CD4-positive, alpha-beta T cell (primary cell): ENCODE results near the gene LPCAT3. TPM values are rescaled to one million over a fixed set of nuclear protein-coding genes. Genes with fewer than 3 reads are reported as not detected.
"Not testable (repeated sequence)": the region's sequence is repeated elsewhere in the genome, so short reads cannot be mapped to it uniquely, and the experiment has no call there.

Experiments
- ATAC-seq: fragments of 200-7000 bp; cut with Tn5 transposase; one replicate; pipeline ENCODE4 v1.10.0; 2022; ENCODE audit warnings: mild to moderate bottlenecking; ENCODE audit not compliant: poor library complexity
- CTCF ChIA-PET: fragments of 350-600 bp; sonication (Branson Sonifier 250); formaldehyde crosslinking; loops from one replicate; lab custom pipeline; 2021; ENCODE audit warnings: antibody characterized with exemption, inconsistent platforms; lab: Charles Lee
- POLR2A ChIA-PET: fragments of 350-600 bp; sonication (Branson Sonifier 250); formaldehyde crosslinking; loops from one replicate; lab custom pipeline; 2021; ENCODE audit warnings: antibody characterized with exemption, inconsistent platforms; lab: Charles Lee
- DNase-seq, 14 experiments: peaks; one replicate each; pipeline ENCODE4 v3.0.0-alpha.2; 2013 to 2020; ENCODE audit warnings: mixed read lengths in 2 of 14
- H3K27ac ChIP-seq, 2 donors: one replicate each; pipeline versions ENCODE4 v1.5.1 to v1.7.0; 2013; ENCODE audit warnings: low read length in 2 of 2, low read depth in 1 of 2, mild to moderate bottlenecking in 1 of 2
- H3K27me3 ChIP-seq, 2 experiments: 1 replicate in 1 of 2; 2 replicates in 1 of 2; pipeline versions ENCODE4 v1.6.1 to v1.7.0; 2013; ENCODE audit warnings: low read length in 2 of 2, control low read depth in 1 of 2, mild to moderate bottlenecking in 1 of 2, moderate library complexity in 1 of 2; ENCODE audit not compliant: insufficient read depth in 2 of 2, control insufficient read depth in 1 of 2
- H3K36me3 ChIP-seq: one replicate; pipeline ENCODE4 v1.6.1; 2013; ENCODE audit warnings: low read length, control low read depth; ENCODE audit not compliant: insufficient read depth
- H3K4me1 ChIP-seq: one replicate; pipeline ENCODE4 v1.6.1; 2013; ENCODE audit warnings: low read length, control low read depth; ENCODE audit not compliant: insufficient read depth
- H3K4me3 ChIP-seq: one replicate; pipeline ENCODE4 v1.5.1; 2013; ENCODE audit warnings: mild to moderate bottlenecking, low read length, moderate library complexity
- H3K9me3 ChIP-seq, 2 experiments: 1 replicate in 1 of 2; 2 replicates in 1 of 2; pipeline versions ENCODE4 v1.6.1 to v1.7.0; 2013; ENCODE audit warnings: low read length in 2 of 2, mild to moderate bottlenecking in 2 of 2, control low read depth in 1 of 2, moderate library complexity in 1 of 2; ENCODE audit not compliant: control insufficient read depth in 1 of 2, insufficient read depth in 1 of 2
- H3K27ac Mint-ChIP-seq: one replicate; pipeline ENCODE4 v1.8.0; 2020; ENCODE audit warnings: mixed read lengths
- H3K27me3 Mint-ChIP-seq: one replicate; pipeline ENCODE4 v1.8.0; 2021; ENCODE audit warnings: mixed read lengths
- H3K36me3 Mint-ChIP-seq: one replicate; pipeline ENCODE4 v1.8.0; 2021; ENCODE audit warnings: low read depth, mixed read lengths
- H3K4me1 Mint-ChIP-seq: one replicate; pipeline ENCODE4 v1.8.0; 2021; ENCODE audit warnings: low read depth, mixed read lengths
- H3K4me3 Mint-ChIP-seq: one replicate; pipeline ENCODE4 v1.8.0; 2020; ENCODE audit warnings: mild to moderate bottlenecking, mixed read lengths
- H3K9me3 Mint-ChIP-seq: one replicate; pipeline ENCODE4 v1.8.0; 2020; ENCODE audit warnings: mixed read lengths
- CTCF ChIP-seq: fragments of 200-600 bp; IDR thresholded peaks from one replicate; pipeline ENCODE4 v1.8.0; 2022; ENCODE audit warnings: antibody characterized with exemption, mild to moderate bottlenecking
- intact Hi-C, 2 experiments: fragments of 100-400 bp; cut with DNase I in 1 of 2; cut with micrococcal nuclease in 1 of 2; formaldehyde crosslinking; loops; one replicate each; pipeline versions ENCODE4 v1.15.1 to v1.9.0; 2023 to 2025; cut with DNase I, micrococcal nuclease
- total RNA-seq, 174 experiments: library from RNA in 2 of 174; stranded (reverse) in 2 of 174; gene quantifications; one replicate each; pipeline ENCODE4 v1.2.3 and lab custom pipeline; 2021 to 2026

LPCAT3 gene
- total RNA-seq, 2 experiments from 2014 or later = 11.8 to 14.8 TPM

GRCh38 chr12:7013101-7013500, 5.2 kb downstream of the LPCAT3 start:
- DNase-seq (no peak), ATAC-seq (no peak)
- ChIA-PET POLR2A (no interaction called here), CTCF (no interaction called here)
- no peaks in the 10 kb centered on the region for H3K27me3 ChIP-seq
- peaks cover 36% of the 10 kb centered on the region for H3K36me3 Mint-ChIP-seq
- no peak overlapping the region for H3K27ac Mint-ChIP-seq
- no peaks in the 10 kb centered on the region for H3K9me3 ChIP-seq
- no peak overlapping the region for H3K4me3 ChIP-seq
- peaks cover 19% of the 10 kb centered on the region for H3K4me1 ChIP-seq
- H3K36me3 ChIP-seq = peaks cover 13% of the 10 kb centered on the region
- peaks cover 24% of the 10 kb centered on the region for H3K4me1 Mint-ChIP-seq
- intact Hi-C loops = no loop called here
- H3K27ac ChIP-seq = no peak overlapping the region
- no peak overlapping the region for H3K4me3 Mint-ChIP-seq
- no peak for TF ChIP-seq CTCF
- H3K27me3 Mint-ChIP-seq = no peaks in the 10 kb centered on the region
- no peaks in the 10 kb centered on the region for H3K9me3 Mint-ChIP-seq

- H3K4me1 Mint-ChIP-seq = peaks cover 21% of the 10 kb centered on the region
- intact Hi-C loops = no loop called here
Measured at GRCh38 chr12:7012024-7012607, 6.2 kb downstream of the LPCAT3 start.

GRCh38 chr12:7011398-7011797, 6.9 kb downstream of the LPCAT3 start:
- POLR2A ChIA-PET, intact Hi-C loops, H3K27ac Mint-ChIP-seq: not testable (repeated sequence)

More at GRCh38 chr12:7012024-7012607, 6.2 kb downstream of the LPCAT3 start:
- DNase-seq (no peak), ATAC-seq (no peak)
- H3K4me3 Mint-ChIP-seq = no peak overlapping the region
- POLR2A ChIA-PET = no interaction called here
- no peak overlapping the region for H3K27ac ChIP-seq
- H3K36me3 ChIP-seq = peaks cover 13% of the 10 kb centered on the region
- peaks cover 10% of the 10 kb centered on the region for H3K4me1 ChIP-seq
- H3K9me3 ChIP-seq = no peaks in the 10 kb centered on the region
- no peaks in the 10 kb centered on the region for H3K27me3 ChIP-seq
- peaks cover 42% of the 10 kb centered on the region for H3K36me3 Mint-ChIP-seq
- no peak overlapping the region for H3K27ac Mint-ChIP-seq
- no peaks in the 10 kb centered on the region for H3K9me3 Mint-ChIP-seq
- H3K27me3 Mint-ChIP-seq = no peaks in the 10 kb centered on the region
- TF ChIP-seq CTCF = no peak
- H3K4me3 ChIP-seq = no peak overlapping the region
- CTCF ChIA-PET = no interaction called here

GRCh38 chr12:7009512-7009911, 8.8 kb downstream of the LPCAT3 start:
- no peak for ATAC-seq

More at GRCh38 chr12:7011398-7011797, 6.9 kb downstream of the LPCAT3 start:
- DNase-seq, CTCF ChIA-PET, H3K27me3 ChIP-seq, H3K9me3 Mint-ChIP-seq, H3K27ac ChIP-seq, ATAC-seq, H3K9me3 ChIP-seq, H3K4me3 Mint-ChIP-seq, H3K4me1 ChIP-seq, H3K27me3 Mint-ChIP-seq, H3K4me3 ChIP-seq: not testable (repeated sequence)
- H3K36me3 ChIP-seq = peaks cover 13% of the 10 kb centered on the region
- H3K36me3 Mint-ChIP-seq = peaks cover 46% of the 10 kb centered on the region
- H3K4me1 Mint-ChIP-seq = peaks cover 14% of the 10 kb centered on the region

More at GRCh38 chr12:7009512-7009911, 8.8 kb downstream of the LPCAT3 start:
- intact Hi-C loops = no loop called here
- Mint-ChIP-seq H3K36me3 (peaks cover 55% of the 10 kb centered on the region), H3K27me3 (no peaks in the 10 kb centered on the region), H3K27ac (no peak overlapping the region), H3K4me3 (no peak overlapping the region), H3K9me3 (no peaks in the 10 kb centered on the region), H3K4me1 (peaks cover 16% of the 10 kb centered on the region)
- ChIA-PET POLR2A (no interaction called here), CTCF (interaction anchor here (1.3 kb wide), 1 partner anchor 127 kb away, joined by 3 read pairs; no protein-coding TSS in a partner anchor)
- no peak overlapping the region for H3K27ac ChIP-seq
- peaks cover 13% of the 10 kb centered on the region for H3K36me3 ChIP-seq
- no peak overlapping the region for H3K4me3 ChIP-seq
- H3K9me3 ChIP-seq = no peaks in the 10 kb centered on the region
- no peak for DNase-seq
- no peaks in the 10 kb centered on the region for H3K4me1 ChIP-seq
- no peaks in the 10 kb centered on the region for H3K27me3 ChIP-seq
- no peak for TF ChIP-seq CTCF
